Natural killer cell treated with Interleukin-12 subunit alpha and Interleukin-12 subunit beta and Interleukin-15 and Interleukin-18, amount 100 ng/mL, for 72 hours (primary cell): Measurements from ENCODE around the gene LRRIQ4. TPM values are rescaled to one million over a fixed set of nuclear protein-coding genes. Genes with fewer than 3 reads are reported as not detected.

Experiments used
- ATAC-seq, 2 donors: fragments of 150-1000 bp; cut with Tn5 transposase in 1 of 2; sonication (Bioruptor Pico), chemical (Tn5 transposase) in 1 of 2; 2 replicates each; pipeline ENCODE4 v1.10.0; 2021
- DNase-seq: peaks from one replicate; pipeline ENCODE4 v3.0.0; 2022; ENCODE audit warnings: low spot score
- H3K27ac Mint-ChIP-seq, 2 donors: 1 replicate in 1 of 2; 2 replicates in 1 of 2; pipeline ENCODE4 v1.8.0; 2022; ENCODE audit warnings: mixed read lengths in 2 of 2, mild to moderate bottlenecking in 1 of 2, moderate library complexity in 1 of 2
- H3K27me3 Mint-ChIP-seq, 2 donors: 1 replicate in 1 of 2; 2 replicates in 1 of 2; pipeline ENCODE4 v1.8.0; 2022; ENCODE audit warnings: mixed read lengths in 2 of 2
- H3K36me3 Mint-ChIP-seq: one replicate; pipeline ENCODE4 v1.8.0; 2022; ENCODE audit warnings: mixed read lengths
- H3K4me1 Mint-ChIP-seq, 2 donors: 1 replicate in 1 of 2; 2 replicates in 1 of 2; pipeline ENCODE4 v1.8.0; 2022; ENCODE audit warnings: low read depth in 2 of 2, mixed read lengths in 2 of 2, mild to moderate bottlenecking in 1 of 2
- H3K4me3 Mint-ChIP-seq: one replicate; pipeline ENCODE4 v1.8.0; 2022; ENCODE audit warnings: mixed read lengths
- H3K9me3 Mint-ChIP-seq: 2 replicates; pipeline ENCODE4 v1.8.0; 2022; ENCODE audit warnings: mixed read lengths
- total RNA-seq, 2 donors: library from RNA; stranded (reverse); gene quantifications; one replicate each; pipeline ENCODE4 v1.2.3, GENCODE V29; 2022

The LRRIQ4 gene
- total RNA-seq, 2 donors from 2014 or later = not detected

DNA sequence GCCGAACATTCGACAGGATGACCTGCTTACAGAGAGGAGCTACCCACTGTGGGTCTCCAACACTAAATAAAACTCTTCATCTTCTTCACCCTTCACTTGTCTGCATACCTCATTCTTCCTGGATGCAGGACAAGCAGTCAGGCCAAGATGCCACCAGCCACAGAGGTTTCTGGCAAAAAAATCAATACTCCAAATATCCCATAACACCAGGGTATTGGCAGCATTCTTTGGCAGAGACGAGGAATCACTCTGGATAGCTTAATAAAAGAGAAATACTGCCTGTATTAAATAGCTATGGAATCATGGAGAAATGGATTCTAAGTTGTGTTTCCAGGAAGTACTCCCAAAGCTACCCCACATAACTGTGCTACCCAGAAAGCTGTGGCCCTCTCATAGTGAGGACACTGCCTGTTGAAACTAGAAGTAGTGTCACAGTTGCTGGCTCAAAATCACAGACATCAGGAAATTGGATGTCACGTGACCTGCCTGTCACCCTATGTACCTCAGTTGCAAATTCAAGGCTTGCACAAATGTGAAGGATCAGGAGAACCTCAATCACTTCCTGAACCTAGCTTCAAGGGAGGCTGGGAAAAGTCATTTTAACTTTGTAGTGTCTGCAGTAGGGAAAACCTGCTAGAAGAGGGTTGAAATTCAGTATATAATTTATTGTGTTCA, 68.0 kb downstream of the LRRIQ4 start:
- DNase-seq = no peak
- H3K27me3 Mint-ChIP-seq = peaks cover 4 to 18% of the 10 kb centered on the region in 2 donors
- no peak overlapping the region for H3K27ac Mint-ChIP-seq
- no peaks in the 10 kb centered on the region for H3K4me1 Mint-ChIP-seq
- no peak overlapping the region for H3K4me3 Mint-ChIP-seq
- no peaks in the 10 kb centered on the region for H3K9me3 Mint-ChIP-seq
- no peak for ATAC-seq
- H3K36me3 Mint-ChIP-seq = no peaks in the 10 kb centered on the region

DNA sequence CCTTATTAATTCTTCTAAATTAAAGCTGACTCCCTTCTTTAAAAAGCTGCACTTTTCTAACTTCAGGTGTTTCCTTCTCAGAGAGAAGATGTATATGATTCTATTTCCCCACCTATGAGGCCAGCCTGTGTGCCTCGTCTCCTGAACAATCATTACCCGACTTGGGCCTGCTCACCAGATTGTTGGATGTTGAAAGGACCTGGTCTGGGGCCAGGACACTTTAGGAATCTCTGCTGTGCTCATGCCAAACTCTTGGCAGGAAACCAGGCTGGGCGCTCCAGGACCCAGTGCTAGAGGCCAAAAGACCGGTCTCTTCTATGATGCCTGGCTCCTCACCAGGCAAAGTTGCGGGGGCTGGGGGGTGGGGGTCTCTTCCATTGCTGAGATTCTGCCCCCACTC, 74.0 kb downstream of the LRRIQ4 start:
- Mint-ChIP-seq H3K4me1 (no peaks in the 10 kb centered on the region), H3K9me3 (no peaks in the 10 kb centered on the region), H3K27me3 (peaks cover 4 to 12% of the 10 kb centered on the region in 2 donors), H3K36me3 (no peaks in the 10 kb centered on the region), H3K4me3 (no peak overlapping the region), H3K27ac (no peak overlapping the region)
- ATAC-seq (no peak), DNase-seq (no peak)

Other genes with a start within 250 kb of the LRRIQ4 start
- not detected for gene MECOM, start 149.2 kb upstream of the LRRIQ4 start, total RNA-seq
- gene TERC, start 47.8 kb upstream of the LRRIQ4 start, total RNA-seq = 10 to 100 TPM in 1 of 2 donors, not detected in 1; 18.6 TPM
- gene ACTRT3, start 43.3 kb upstream of the LRRIQ4 start, total RNA-seq = 1 to 10 TPM; 1.5 to 2.0 TPM
- gene MYNN, start 39.5 kb upstream of the LRRIQ4 start, total RNA-seq = 10 to 100 TPM; 14.0 to 14.5 TPM
- under 1 TPM; 0.38 to 0.50 TPM for gene LRRC34, start within 50 bp of the LRRIQ4 start, total RNA-seq
- gene LRRC31, start 57.1 kb downstream of the LRRIQ4 start, total RNA-seq = not detected
- not detected for gene SAMD7, start 98.7 kb downstream of the LRRIQ4 start, total RNA-seq
- gene SEC62, start 153.9 kb downstream of the LRRIQ4 start, total RNA-seq = 10 to 100 TPM; 51.2 to 68.9 TPM
- gene GPR160, start 225.1 kb downstream of the LRRIQ4 start, total RNA-seq = 10 to 100 TPM; 12.1 to 12.4 TPM